ENCODE data around the gene NDUFS6.

NDUFS6 gene

DNA sequence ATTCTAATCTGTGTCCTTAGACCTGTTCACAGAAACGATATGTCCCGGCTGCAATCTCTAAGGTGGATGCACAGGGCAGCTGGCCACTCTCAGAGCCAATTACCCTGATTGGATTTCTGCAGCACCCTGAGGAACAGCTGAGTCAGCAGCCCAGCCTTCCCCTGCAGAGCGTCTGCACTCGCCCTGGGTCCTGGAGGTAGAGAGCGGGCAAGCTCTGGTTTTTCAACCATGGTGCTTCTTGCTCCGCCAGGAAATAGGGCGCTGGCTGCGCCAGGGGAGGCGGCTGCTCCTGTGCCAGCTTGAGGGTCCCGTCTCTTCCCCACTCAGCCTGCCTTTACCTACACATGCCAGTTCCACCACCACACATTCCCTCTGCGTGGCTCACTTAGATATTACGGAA, 19.2 kb downstream of the NDUFS6 start:
- no peak for TF ChIP-seq GATA3 (IDR thresholded peaks at IDR 0.05; ENCODE audit: low read depth, low read length)

DNA sequence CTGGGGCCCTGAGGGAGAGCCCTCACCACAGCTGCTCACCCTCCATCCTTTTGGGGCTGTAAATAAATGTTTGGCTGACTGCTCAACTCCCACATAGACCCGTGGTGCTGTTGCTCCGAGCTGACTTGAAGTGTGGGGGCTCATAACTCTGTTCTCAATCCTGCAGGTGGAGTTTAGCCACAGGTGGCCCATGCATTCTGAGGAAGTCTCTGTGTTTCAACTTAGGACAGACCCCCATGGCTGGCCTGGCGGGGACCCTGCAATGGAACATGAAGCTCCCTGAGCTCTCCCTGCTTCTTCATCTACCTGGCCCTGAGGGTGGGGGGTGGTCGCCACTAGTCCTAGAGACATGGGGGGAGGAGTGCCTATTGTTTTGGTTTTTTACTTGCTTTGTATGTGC, 19.7 kb downstream of the NDUFS6 start:
- no peak for TF ChIP-seq GATA2 (IDR thresholded peaks at IDR 0.05; ENCODE audit: low read depth, low read length)
- no peak for TF ChIP-seq GATA3 (IDR thresholded peaks at IDR 0.05; ENCODE audit: low read depth, low read length)

GRCh38 chr5:1821862-1822261, 20.7 kb downstream of the NDUFS6 start:
- no peak for TF ChIP-seq GATA2 (IDR thresholded peaks at IDR 0.05; ENCODE audit: low read depth, low read length)
- TF ChIP-seq GATA3 (IDR thresholded peaks at IDR 0.05; ENCODE audit: low read depth, low read length), result no peak

DNA sequence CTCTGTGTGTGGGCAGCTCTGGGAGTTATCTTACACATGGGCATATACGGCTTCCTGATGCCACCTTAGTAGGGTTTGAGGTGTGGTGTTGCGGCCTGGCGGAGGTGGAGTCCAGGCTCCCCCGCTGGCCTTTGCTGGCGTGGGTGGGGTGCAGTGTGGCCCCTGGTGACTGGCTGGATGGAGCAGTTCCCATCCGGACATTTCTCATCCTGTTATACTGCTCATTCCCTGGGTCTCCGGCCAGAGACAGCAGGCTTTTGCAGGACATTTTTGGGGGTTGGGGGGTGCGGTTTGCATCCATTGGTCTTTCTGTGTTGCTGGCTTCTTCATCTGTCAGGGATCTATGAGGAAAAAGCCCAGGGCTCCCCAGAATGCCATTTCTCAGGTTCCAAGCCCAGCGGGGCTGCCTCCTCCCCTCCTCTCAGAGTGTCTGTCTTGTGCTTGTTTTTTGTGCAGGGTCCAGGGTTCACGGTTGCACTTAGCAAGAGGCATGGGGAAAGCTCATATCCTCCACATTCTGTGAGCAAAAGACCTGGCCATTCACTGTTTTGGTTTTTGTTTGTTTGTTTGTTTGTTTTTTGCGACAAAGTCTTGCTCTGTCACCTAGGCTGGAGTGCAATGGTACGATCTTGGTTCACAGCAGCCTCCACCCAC, 22.3 kb downstream of the NDUFS6 start:
- no peak for TF ChIP-seq GATA2 (IDR thresholded peaks at IDR 0.05; ENCODE audit: low read depth, low read length)
- TF ChIP-seq GATA3 (IDR thresholded peaks at IDR 0.05; ENCODE audit: low read depth, low read length), result no peak

DNA sequence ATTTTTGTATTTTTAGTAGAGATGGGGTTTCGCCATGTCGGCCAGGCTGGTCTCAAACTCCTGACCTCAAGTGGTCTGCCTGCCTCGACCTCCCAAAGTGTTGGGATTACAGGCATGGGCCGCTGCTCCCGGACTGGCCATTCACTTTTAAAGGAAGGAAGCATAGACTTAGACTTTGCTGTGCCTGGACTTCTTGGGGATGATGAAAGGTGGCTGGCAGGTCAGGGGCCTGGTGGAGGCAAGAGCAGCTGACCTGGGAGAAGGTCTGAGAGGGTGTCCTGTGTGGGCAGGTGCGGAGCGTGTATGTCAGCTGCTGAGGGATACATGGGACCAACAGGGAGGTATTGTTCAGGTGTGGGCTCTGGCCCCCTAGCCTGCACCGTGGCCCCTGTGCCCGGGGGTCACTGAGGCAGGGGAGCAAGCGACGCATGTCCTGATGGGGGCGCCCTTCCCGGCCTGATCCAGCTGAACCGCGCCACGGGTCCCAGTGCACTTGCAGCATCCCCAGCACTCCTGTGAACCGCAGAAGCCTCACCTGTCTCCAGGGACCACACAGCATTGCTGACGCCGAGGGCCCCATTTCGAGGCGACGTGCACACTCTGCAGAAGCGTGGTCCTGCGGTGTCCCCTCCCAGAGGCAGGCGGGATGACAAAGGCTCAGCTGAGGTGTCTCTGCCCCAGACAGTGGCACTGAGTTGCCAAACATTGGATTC, 23.1 kb downstream of the NDUFS6 start:
- TF ChIP-seq GATA3 (IDR thresholded peaks at IDR 0.05; ENCODE audit: low read depth, low read length) (no peak), GATA2 (IDR thresholded peaks at IDR 0.05; ENCODE audit: low read depth, low read length) (no peak)

- TF ChIP-seq GATA2 (IDR thresholded peaks at IDR 0.05; ENCODE audit: low read depth, low read length) (no peak), GATA3 (IDR thresholded peaks at IDR 0.05; ENCODE audit: low read depth, low read length) (no peak)
These were observed 24.0 kb downstream of the NDUFS6 start for GRCh38 chr5:1824903-1825841.

GRCh38 chr5:1826235-1826980, 25.2 kb downstream of the NDUFS6 start:
- TF ChIP-seq GATA3 (IDR thresholded peaks at IDR 0.05; ENCODE audit: low read depth, low read length) (no peak), GATA2 (IDR thresholded peaks at IDR 0.05; ENCODE audit: low read depth, low read length) (no peak)

GRCh38 chr5:1827025-1827885, 26.0 kb downstream of the NDUFS6 start:
- TF ChIP-seq GATA3 (IDR thresholded peaks at IDR 0.05; ENCODE audit: low read depth, low read length), result no peak
- TF ChIP-seq GATA2 (IDR thresholded peaks at IDR 0.05; ENCODE audit: low read depth, low read length), result no peak

DNA sequence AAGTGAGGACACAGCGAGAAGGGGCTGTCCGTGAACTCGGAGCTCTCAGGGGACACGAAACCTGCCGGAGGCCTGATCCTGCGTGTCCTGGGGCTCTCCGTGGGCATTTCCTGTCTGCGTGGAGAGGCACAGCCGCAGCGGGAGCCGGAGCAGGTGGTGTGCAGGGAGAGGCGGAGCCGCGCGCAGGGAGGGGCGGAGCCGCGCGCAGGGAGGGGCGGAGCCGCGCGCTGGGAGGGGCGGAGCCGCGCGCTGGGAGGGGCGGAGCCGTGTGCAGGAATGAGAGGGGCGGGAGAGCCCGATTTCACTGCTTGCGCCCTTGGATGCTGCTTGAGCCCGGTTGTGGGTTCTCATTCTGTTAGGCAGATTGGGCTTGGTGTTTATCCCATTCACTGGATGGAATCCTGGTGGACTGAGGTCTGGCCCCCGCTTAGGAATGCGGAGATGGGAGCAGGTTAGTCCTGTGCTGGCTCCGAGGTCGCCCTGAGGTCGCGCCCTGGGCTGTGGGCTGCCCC, 26.7 kb downstream of the NDUFS6 start:
- no peak for TF ChIP-seq GATA3 (IDR thresholded peaks at IDR 0.05; ENCODE audit: low read depth, low read length)
- no peak for TF ChIP-seq GATA2 (IDR thresholded peaks at IDR 0.05; ENCODE audit: low read depth, low read length)

DNA sequence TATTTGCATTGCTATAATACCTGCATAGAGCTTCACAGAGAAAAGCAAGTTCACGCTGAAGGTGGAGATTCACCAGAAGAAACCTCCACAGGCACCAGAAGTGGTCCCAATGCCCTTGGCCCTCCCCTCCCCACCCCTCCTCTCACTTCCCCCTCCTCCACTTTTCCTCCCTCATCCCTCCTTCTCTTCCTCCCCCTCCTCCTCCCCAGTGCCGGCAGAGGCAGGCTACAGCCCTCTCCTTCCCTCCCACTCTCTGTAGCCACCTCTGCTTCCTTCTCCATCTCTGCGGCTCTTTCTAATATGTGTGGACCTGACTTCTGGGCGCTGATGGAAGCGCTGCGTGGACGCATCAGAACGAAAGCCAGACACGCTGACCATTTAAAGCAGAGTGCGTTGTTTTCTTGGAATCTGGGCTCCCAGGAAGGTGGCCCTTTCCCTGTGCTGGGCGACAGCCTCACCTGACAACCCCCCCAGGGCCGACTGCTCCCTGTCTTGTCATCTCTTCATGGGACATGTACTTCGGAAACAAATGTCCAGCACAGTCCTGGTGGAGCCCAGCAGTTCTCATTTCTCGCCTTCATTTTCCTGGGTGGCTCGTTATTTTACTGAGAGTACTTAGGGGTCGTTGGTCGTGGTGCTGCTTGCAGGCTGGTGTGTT, 29.5 kb downstream of the NDUFS6 start:
- no peak for TF ChIP-seq GATA2 (IDR thresholded peaks at IDR 0.05; ENCODE audit: low read depth, low read length)
- no peak for TF ChIP-seq GATA3 (IDR thresholded peaks at IDR 0.05; ENCODE audit: low read depth, low read length)

DNA sequence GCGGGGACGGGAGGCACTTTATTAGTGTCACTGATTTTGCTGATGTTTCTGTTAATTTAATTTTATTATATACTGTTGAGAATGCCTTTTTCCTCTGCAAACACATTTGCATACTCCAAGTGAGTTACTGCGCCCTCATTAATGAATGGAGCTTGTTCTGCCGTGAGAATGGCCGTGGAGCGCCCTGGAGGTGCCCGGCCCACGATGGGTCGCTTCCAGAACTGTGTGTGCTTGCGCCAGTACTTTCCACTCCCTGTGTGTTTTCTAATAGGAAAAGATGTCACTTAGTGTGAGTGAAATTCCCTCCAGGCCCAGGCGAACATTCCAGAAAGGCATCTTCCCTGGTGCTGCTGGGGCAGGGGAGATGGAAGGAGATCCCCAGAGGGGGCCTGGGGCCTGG, 30.1 kb downstream of the NDUFS6 start:
- TF ChIP-seq GATA3 (IDR thresholded peaks at IDR 0.05; ENCODE audit: low read depth, low read length) (no peak), GATA2 (IDR thresholded peaks at IDR 0.05; ENCODE audit: low read depth, low read length) (no peak)

DNA sequence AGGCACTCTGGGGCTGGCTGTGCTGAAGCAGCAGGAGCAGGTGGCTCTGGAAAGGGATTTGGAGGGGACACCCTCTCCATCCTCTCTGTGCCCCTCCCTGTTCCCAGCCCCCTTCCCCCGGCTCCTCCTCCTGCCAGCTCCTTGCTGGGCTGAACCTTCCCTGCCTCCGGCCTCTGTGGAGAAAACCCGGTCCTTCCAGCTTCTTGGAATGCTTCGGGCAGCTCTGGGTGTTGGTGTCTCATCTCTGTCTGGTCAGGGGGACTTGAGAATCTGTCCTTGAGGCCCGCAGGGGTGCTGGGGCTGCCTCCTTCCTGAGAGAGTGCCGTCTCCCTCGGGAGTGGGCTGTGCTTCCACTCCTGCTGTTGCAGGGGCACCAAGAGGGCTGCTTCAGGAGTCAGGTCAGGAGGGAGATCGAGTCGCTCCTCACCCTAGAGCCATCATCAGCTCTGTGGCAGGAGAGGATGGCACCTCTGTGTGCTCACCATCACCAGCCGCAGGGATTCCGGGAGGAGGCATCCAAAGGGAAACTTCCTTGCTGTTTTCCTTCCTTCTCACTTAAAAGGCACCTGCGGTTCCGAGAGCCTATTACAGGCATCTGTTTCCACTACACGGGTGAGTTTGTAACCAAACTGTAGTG, 30.6 kb downstream of the NDUFS6 start:
- no peak for TF ChIP-seq GATA3 (IDR thresholded peaks at IDR 0.05; ENCODE audit: low read depth, low read length)
- no peak for TF ChIP-seq GATA2 (IDR thresholded peaks at IDR 0.05; ENCODE audit: low read depth, low read length)

Measured in SH-SY5Y (cell line).